H9 (cell line): ENCODE data around the gene SGMS2. TPM values are rescaled to one million over a fixed set of nuclear protein-coding genes. Genes with fewer than 3 reads are reported as not detected.

Experiments used
- DNase-seq: peaks from one replicate; pipeline ENCODE4 v3.0.0-alpha.2; 2017
- H2AFZ ChIP-seq: one replicate; pipeline ENCODE4 v1.6.1; 2013; ENCODE audit warnings: mild to moderate bottlenecking, low read length, control low read depth, moderate library complexity
- H2AK5ac ChIP-seq: 2 replicates; pipeline ENCODE4 v1.6.1; 2013; ENCODE audit warnings: low read length, control low read depth, mixed read lengths; ENCODE audit not compliant: insufficient read length
- H2BK120ac ChIP-seq: one replicate; pipeline ENCODE4 v1.6.1; 2013; ENCODE audit warnings: low read depth, mild to moderate bottlenecking, low read length, control low read depth, inconsistent platforms; ENCODE audit not compliant: poor library complexity, severe bottlenecking
- H2BK12ac ChIP-seq: 2 replicates; pipeline ENCODE4 v1.6.1; 2013; ENCODE audit warnings: low read length, control low read depth, mixed read lengths, low read depth; ENCODE audit not compliant: insufficient read length
- H2BK15ac ChIP-seq: 2 replicates; pipeline ENCODE4 v1.6.1; 2013; ENCODE audit warnings: low read depth, low read length, control low read depth
- H2BK20ac ChIP-seq: one replicate; pipeline ENCODE4 v1.6.1; 2013; ENCODE audit warnings: low read depth, mild to moderate bottlenecking, low read length, control low read depth, inconsistent platforms; ENCODE audit not compliant: poor library complexity, severe bottlenecking
- H2BK5ac ChIP-seq: 2 replicates; pipeline ENCODE4 v1.6.1; 2013; ENCODE audit warnings: low read length, control low read depth, mixed read lengths; ENCODE audit not compliant: insufficient read length
- H3K14ac ChIP-seq: 2 replicates; pipeline ENCODE4 v1.6.1; 2013; ENCODE audit warnings: low read length, control low read depth; ENCODE audit not compliant: insufficient read depth
- H3K18ac ChIP-seq: 2 replicates; pipeline ENCODE4 v1.6.1; 2013; ENCODE audit warnings: low read depth, mild to moderate bottlenecking, mixed read lengths, low read length, control low read depth; ENCODE audit not compliant: insufficient read length
- H3K23ac ChIP-seq: 2 replicates; pipeline ENCODE4 v1.6.1; 2013; ENCODE audit warnings: low read length, control low read depth, mixed read lengths, low read depth; ENCODE audit not compliant: insufficient read length
- H3K23me2 ChIP-seq: 2 replicates; pipeline ENCODE4 v1.6.1; 2013; ENCODE audit warnings: low read depth, mild to moderate bottlenecking, mixed read lengths, low read length, control low read depth; ENCODE audit not compliant: insufficient read length, poor library complexity, severe bottlenecking
- H3K27ac ChIP-seq: 2 replicates; pipeline ENCODE4 v1.5.1; 2013; ENCODE audit warnings: low read length, control low read depth, mixed read lengths, low read depth; ENCODE audit not compliant: insufficient read length
- H3K27me3 ChIP-seq: 2 replicates; pipeline ENCODE4 v1.6.1; 2013; ENCODE audit warnings: low read length, control low read depth, inconsistent platforms; ENCODE audit not compliant: insufficient read depth
- H3K4ac ChIP-seq: 2 replicates; pipeline ENCODE4 v1.6.1; 2013; ENCODE audit warnings: low read depth, mild to moderate bottlenecking, control low read depth, inconsistent platforms, low read length, moderate library complexity
- H3K4me1 ChIP-seq: 2 replicates; pipeline ENCODE4 v1.6.1; 2013; ENCODE audit warnings: low read length, control low read depth, inconsistent platforms; ENCODE audit not compliant: insufficient read depth
- H3K4me2 ChIP-seq: 2 replicates; pipeline ENCODE4 v1.6.1; 2013; ENCODE audit warnings: low read length, control low read depth, mixed read lengths; ENCODE audit not compliant: insufficient read length, insufficient read depth
- H3K56ac ChIP-seq: 2 replicates; pipeline ENCODE4 v1.6.1; 2013; ENCODE audit warnings: low read depth, mild to moderate bottlenecking, mixed read lengths, low read length, control low read depth; ENCODE audit not compliant: insufficient read length
- H3K79me1 ChIP-seq: 2 replicates; pipeline ENCODE4 v1.6.1; 2013; ENCODE audit warnings: low read depth, mild to moderate bottlenecking, moderate library complexity, low read length, control low read depth, inconsistent platforms; ENCODE audit not compliant: insufficient read depth, poor library complexity, severe bottlenecking
- H3K79me2 ChIP-seq: 2 replicates; pipeline ENCODE4 v1.6.1; 2013; ENCODE audit warnings: low read length, control low read depth, inconsistent platforms; ENCODE audit not compliant: insufficient read depth
- H3K9ac ChIP-seq: 2 replicates; pipeline ENCODE4 v1.6.1; 2013; ENCODE audit warnings: low read length, control low read depth, mixed read lengths; ENCODE audit not compliant: insufficient read length; ENCODE audit errors: extremely low read depth
- H3K9me3 ChIP-seq: one replicate; pipeline ENCODE4 v1.6.1; 2013; ENCODE audit warnings: low read depth, low read length, inconsistent platforms; ENCODE audit not compliant: control insufficient read depth
- H3T11ph ChIP-seq: one replicate; pipeline ENCODE4 v1.6.1; 2013; ENCODE audit warnings: mild to moderate bottlenecking, low read length, control low read depth, inconsistent platforms
- H4K20me1 ChIP-seq: one replicate; pipeline ENCODE4 v1.6.1; 2013; ENCODE audit not compliant: control insufficient read depth, insufficient read length, insufficient read depth
- H4K5ac ChIP-seq: 2 replicates; pipeline ENCODE4 v1.6.1; 2013; ENCODE audit warnings: low read depth, mild to moderate bottlenecking, mixed read lengths, low read length, control low read depth; ENCODE audit not compliant: insufficient read length
- H4K8ac ChIP-seq: replicated peaks from 2 replicates; pipeline ENCODE4 v1.6.1; 2013; ENCODE audit warnings: low read length, control low read depth, mixed read lengths, low read depth; ENCODE audit not compliant: insufficient read length
- H4K91ac ChIP-seq: 2 replicates; pipeline ENCODE4 v1.6.1; 2013; ENCODE audit warnings: low read depth, mild to moderate bottlenecking, moderate library complexity, mixed read lengths, low read length, control low read depth; ENCODE audit not compliant: insufficient read length
- H3K27ac Mint-ChIP-seq, 3 experiments: 2 replicates in 2 of 3; 3 replicates in 1 of 3; pipeline ENCODE4 v1.8.0; 2020 to 2021; ENCODE audit warnings: mixed read lengths in 3 of 3, mild to moderate bottlenecking in 1 of 3, moderate library complexity in 1 of 3
- H3K27me3 Mint-ChIP-seq: 2 replicates; pipeline ENCODE4 v1.8.0; 2021; ENCODE audit warnings: low read depth, mild to moderate bottlenecking, moderate library complexity, mixed read lengths
- H3K36me3 Mint-ChIP-seq, 3 experiments: 2 replicates in 2 of 3; 3 replicates in 1 of 3; pipeline ENCODE4 v1.8.0; 2020 to 2021; ENCODE audit warnings: low read depth in 3 of 3, mixed read lengths in 3 of 3; ENCODE audit not compliant: insufficient read depth in 1 of 3
- H3K4me1 Mint-ChIP-seq, 2 experiments: 2 replicates each; pipeline ENCODE4 v1.8.0; 2020; ENCODE audit warnings: mixed read lengths in 2 of 2
- H3K4me3 Mint-ChIP-seq, 2 experiments: 2 replicates in 1 of 2; 3 replicates in 1 of 2; pipeline ENCODE4 v1.8.0; 2020 to 2021; ENCODE audit warnings: mild to moderate bottlenecking in 2 of 2, mixed read lengths in 2 of 2, moderate library complexity in 1 of 2
- H3K9me3 Mint-ChIP-seq, 2 experiments: 2 replicates in 1 of 2; 3 replicates in 1 of 2; pipeline ENCODE4 v1.8.0; 2020; ENCODE audit warnings: mild to moderate bottlenecking in 2 of 2, mixed read lengths in 2 of 2, moderate library complexity in 1 of 2
- CTCF ChIP-seq: fragments of 200-600 bp; sonication (generic); conservative IDR thresholded peaks from 3 replicates; pipeline ENCODE4 v1.8.0; 2021; ENCODE audit warnings: antibody characterized with exemption, mild to moderate bottlenecking
- WGBS: extraction: QIAGEN DNeasy Blood & Tissue Kit; methylation state at CpG from one replicate; pipeline ENCODE4 v1.1.7; 2013; ENCODE audit warnings: missing lambda C conversion rate, low lambda C conversion rate, mixed read lengths; ENCODE audit not compliant: insufficient read length; ENCODE audit errors: extremely low coverage; 5-methylcytosine and 5-hydroxymethylcytosine counted together
- total RNA-seq: library from RNA; stranded (reverse); gene quantifications from 2 replicates; pipeline ENCODE4 v1.2.1, GENCODE V29; 2021

Gene SGMS2
- total RNA-seq, 1 experiment from 2014 or later, result 9.7 TPM

GRCh38 chr4:107843391-107843790 lies 18.7 kb downstream of the SGMS2 start:
- no peak overlapping the region for H3K4me2 ChIP-seq
- no peak overlapping the region for H4K5ac ChIP-seq
- peak; percentile 27 for DNase-seq
- H2AK5ac ChIP-seq, result no peak overlapping the region
- no CpG with 5 or more reads among the region's 1 CpG for WGBS
- Mint-ChIP-seq H3K9me3 (peaks cover 5 to 8% of the 10 kb centered on the region in 2 experiments; a peak in 4 of 5 replicates), H3K27ac (no peak overlapping the region), H3K27me3 (no peaks in the 10 kb centered on the region; the same call in 1 of the 2 replicates), H3K4me1 (peaks cover 0 to 4% of the 10 kb centered on the region in 2 experiments; a peak in 2 of 4 replicates), H3K4me3 (no peak overlapping the region), H3K36me3 (peaks cover 4 to 12% (median 6%) of the 10 kb centered on the region in 3 experiments; a peak in 6 of 7 replicates)
- no peak overlapping the region for H3T11ph ChIP-seq
- H4K20me1 ChIP-seq, result no peaks in the 10 kb centered on the region
- no peak overlapping the region for H3K18ac ChIP-seq
- H2BK20ac ChIP-seq, result no peak overlapping the region
- H3K79me2 ChIP-seq, result no peaks in the 10 kb centered on the region
- H4K8ac ChIP-seq, result no peak overlapping the region
- H3K23me2 ChIP-seq, result no peaks in the 10 kb centered on the region
- TF ChIP-seq CTCF, result no peak
- no peak overlapping the region for H2BK5ac ChIP-seq
- H2BK12ac ChIP-seq, result no peak overlapping the region
- H4K91ac ChIP-seq, result no peak overlapping the region
- no peaks in the 10 kb centered on the region for H3K79me1 ChIP-seq
- H3K27me3 ChIP-seq, result no peaks in the 10 kb centered on the region
- no peak overlapping the region for H3K56ac ChIP-seq
- no peaks in the 10 kb centered on the region for H3K4me1 ChIP-seq
- H3K4ac ChIP-seq, result no peak overlapping the region
- H2AFZ ChIP-seq, result no peak overlapping the region
- no peak overlapping the region for H3K14ac ChIP-seq
- H3K9ac ChIP-seq, result no peak overlapping the region
- no peaks in the 10 kb centered on the region for H3K9me3 ChIP-seq
- no peak overlapping the region for H2BK120ac ChIP-seq
- H3K27ac ChIP-seq, result no peak overlapping the region
- no peak overlapping the region for H2BK15ac ChIP-seq
- H3K23ac ChIP-seq, result no peak overlapping the region
